ENCODE measurements around the gene POU2F1. TPM values are rescaled to one million over a fixed set of nuclear protein-coding genes. Genes with fewer than 3 reads are reported as not detected.

POU2F1 gene
- total RNA-seq, 2 donors from 2014 or later = 6.2 to 13.5 TPM

DNA sequence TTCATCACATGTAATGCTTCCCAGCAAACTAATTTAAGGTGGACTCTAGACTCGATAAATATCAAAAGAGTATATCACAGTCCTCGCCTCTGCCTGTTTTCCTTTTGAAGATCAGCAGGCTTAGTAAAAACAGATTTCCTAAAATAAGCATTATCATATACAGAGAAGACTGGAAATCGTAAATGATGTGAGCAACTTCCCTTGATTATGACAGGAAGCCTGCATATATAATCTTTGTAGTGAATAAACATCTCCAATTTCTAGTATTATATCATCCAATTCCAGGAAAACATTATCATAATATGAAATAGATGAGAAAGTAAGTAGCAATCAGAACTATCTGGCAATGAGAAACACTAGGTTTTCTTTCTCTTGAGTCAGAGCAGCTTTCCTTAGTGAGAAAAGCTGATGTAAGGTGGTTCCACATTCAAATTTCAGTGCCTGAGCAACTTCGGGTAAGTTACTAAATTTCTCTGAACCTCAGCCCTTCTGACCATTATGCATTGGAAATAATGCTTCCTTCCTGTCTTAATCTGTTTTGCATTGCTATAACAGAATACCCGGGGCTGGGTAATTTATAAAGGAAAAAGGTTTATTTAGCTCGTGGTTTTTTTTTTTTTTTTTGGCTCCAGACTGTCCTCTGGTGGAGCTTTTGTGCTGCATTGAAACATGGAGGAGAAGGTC lies 12.6 kb upstream of the POU2F1 start:
- H3K27ac ChIP-seq = no peak overlapping the region
- DNase-seq (no peak), ATAC-seq (no peak)
- H3K4me3 ChIP-seq = no peak overlapping the region
- no peaks in the 10 kb centered on the region for H3K27me3 ChIP-seq
- TF ChIP-seq, protein P1, sequence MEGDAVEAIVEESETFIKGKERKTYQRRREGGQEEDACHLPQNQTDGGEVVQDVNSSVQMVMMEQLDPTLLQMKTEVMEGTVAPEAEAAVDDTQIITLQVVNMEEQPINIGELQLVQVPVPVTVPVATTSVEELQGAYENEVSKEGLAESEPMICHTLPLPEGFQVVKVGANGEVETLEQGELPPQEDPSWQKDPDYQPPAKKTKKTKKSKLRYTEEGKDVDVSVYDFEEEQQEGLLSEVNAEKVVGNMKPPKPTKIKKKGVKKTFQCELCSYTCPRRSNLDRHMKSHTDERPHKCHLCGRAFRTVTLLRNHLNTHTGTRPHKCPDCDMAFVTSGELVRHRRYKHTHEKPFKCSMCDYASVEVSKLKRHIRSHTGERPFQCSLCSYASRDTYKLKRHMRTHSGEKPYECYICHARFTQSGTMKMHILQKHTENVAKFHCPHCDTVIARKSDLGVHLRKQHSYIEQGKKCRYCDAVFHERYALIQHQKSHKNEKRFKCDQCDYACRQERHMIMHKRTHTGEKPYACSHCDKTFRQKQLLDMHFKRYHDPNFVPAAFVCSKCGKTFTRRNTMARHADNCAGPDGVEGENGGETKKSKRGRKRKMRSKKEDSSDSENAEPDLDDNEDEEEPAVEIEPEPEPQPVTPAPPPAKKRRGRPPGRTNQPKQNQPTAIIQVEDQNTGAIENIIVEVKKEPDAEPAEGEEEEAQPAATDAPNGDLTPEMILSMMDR (IDR thresholded peaks at IDR 0.05) = no peak
- no peak for TF ChIP-seq POLR2A (IDR thresholded peaks at IDR 0.05)
- H3K9me3 ChIP-seq = no peaks in the 10 kb centered on the region
- H3K36me3 ChIP-seq (replicated peaks in 1 of 2; ENCODE audit: insufficient read depth in 1 of 2, low read depth in 2 of 2) = no peaks in the 10 kb centered on the region
- 51 to 57% methylated on average over 6 of the region's 6 CpGs for WGBS, 2 donors
- intact Hi-C loops (cut with DNase I) = no loop called here
- no peaks in the 10 kb centered on the region for H3K4me1 ChIP-seq

DNA sequence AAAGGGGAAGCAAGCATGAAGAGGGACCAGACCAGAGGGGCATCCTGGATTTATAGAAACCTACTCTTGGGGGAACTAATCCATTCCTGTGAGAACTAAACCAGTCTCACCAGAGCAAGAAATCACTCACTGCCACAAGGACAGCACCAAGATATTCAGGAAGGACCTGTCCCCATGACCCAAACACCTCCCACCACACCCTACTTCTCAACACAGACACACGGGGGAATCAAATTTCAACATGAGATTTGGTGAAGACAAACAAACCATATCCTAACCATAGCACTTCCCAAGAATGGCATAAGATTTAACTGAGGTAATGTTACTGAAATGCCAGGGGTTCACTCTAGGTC lies 12.1 kb upstream of the POU2F1 start:
- H3K9me3 ChIP-seq = no peaks in the 10 kb centered on the region
- intact Hi-C loops (cut with DNase I) = no loop called here
- no peaks in the 10 kb centered on the region for H3K4me1 ChIP-seq
- H3K27me3 ChIP-seq = no peaks in the 10 kb centered on the region
- 15 to 48% methylated on average over 1 of the region's 1 CpG for WGBS, 2 donors
- ATAC-seq = no peak
- no peak for TF ChIP-seq POLR2A (IDR thresholded peaks at IDR 0.05)
- TF ChIP-seq, protein P1 (IDR thresholded peaks at IDR 0.05) = no peak
- no peaks in the 10 kb centered on the region for H3K36me3 ChIP-seq (replicated peaks in 1 of 2; ENCODE audit: insufficient read depth in 1 of 2, low read depth in 2 of 2)
- no peak overlapping the region for H3K4me3 ChIP-seq
- H3K27ac ChIP-seq = no peak overlapping the region
- DNase-seq = no peak

DNA sequence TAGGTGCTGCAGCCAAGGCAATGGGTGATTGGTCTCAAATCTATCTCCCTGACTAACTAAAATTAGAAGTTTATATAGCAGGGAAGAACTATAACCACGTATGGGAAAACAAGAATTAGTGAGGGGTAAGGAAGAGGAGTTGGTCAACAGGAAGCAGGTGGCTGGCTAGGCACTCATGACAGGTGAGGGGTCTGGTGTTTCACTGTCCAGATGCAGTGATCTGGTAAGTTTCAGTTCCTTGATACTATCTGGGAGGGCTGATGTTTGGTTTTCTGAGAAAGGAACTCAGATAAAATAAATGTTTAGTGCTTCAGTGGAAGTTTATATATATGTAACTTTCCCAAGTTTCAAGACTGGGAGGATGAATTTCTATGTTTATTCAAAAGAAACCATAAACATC lies 11.6 kb upstream of the POU2F1 start:
- intact Hi-C loops (cut with DNase I) = no loop called here
- no peak overlapping the region for H3K27ac ChIP-seq
- H3K36me3 ChIP-seq (replicated peaks in 1 of 2; ENCODE audit: insufficient read depth in 1 of 2, low read depth in 2 of 2) = no peaks in the 10 kb centered on the region
- WGBS, 2 donors = 46 to 59% methylated on average over 1 of the region's 1 CpG
- TF ChIP-seq POLR2A (IDR thresholded peaks at IDR 0.05) = no peak
- TF ChIP-seq, protein P1 (IDR thresholded peaks at IDR 0.05) = no peak
- DNase-seq (no peak), ATAC-seq (no peak)
- H3K9me3 ChIP-seq = no peaks in the 10 kb centered on the region
- H3K4me1 ChIP-seq = no peaks in the 10 kb centered on the region
- no peaks in the 10 kb centered on the region for H3K27me3 ChIP-seq
- H3K4me3 ChIP-seq = no peak overlapping the region

DNA sequence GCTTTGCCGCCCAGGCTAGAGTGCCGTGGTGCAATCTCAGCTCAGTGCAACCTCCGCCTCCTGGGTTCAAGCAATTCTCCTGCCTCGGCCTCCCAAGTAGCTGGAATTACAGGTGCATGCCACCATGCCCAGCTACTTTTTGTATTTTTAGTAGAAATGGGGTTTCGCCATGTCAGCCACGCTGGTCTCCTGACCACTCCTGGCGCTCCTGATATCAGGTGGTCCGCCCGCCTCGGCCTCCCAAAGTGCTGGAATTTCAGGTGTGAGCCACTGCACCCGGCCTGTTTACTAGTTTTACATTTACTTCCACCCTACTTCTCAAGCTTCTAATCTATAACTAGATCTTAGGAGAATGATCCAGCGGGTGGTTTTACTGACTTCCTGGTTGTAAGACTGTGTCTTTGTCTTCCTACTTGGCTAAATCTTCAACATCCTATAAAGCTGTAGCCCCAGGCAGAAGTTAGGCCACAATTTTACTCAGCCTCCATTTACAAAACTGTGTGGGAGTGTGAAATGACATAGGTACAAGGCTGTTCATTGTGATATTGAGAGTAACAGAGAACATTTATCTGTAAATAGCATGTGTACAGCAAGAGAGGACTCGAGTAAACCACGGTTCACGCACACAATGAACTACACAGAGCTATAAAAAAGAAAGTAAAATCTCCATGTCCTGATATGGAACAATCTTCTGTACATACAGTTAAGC lies 9.6 kb upstream of the POU2F1 start:
- H3K27ac ChIP-seq = no peak overlapping the region
- intact Hi-C loops (cut with DNase I) = no loop called here
- DNase-seq = no peak
- no peaks in the 10 kb centered on the region for H3K4me1 ChIP-seq
- H3K9me3 ChIP-seq = no peaks in the 10 kb centered on the region
- 87 to 89% methylated on average over 15 of the region's 15 CpGs for WGBS, 2 donors
- H3K27me3 ChIP-seq = no peaks in the 10 kb centered on the region
- no peak for ATAC-seq
- H3K4me3 ChIP-seq = no peak overlapping the region
- no peaks in the 10 kb centered on the region for H3K36me3 ChIP-seq (replicated peaks in 1 of 2; ENCODE audit: insufficient read depth in 1 of 2, low read depth in 2 of 2)
- TF ChIP-seq, protein P1 (IDR thresholded peaks at IDR 0.05) = no peak
- no peak for TF ChIP-seq POLR2A (IDR thresholded peaks at IDR 0.05)

DNA sequence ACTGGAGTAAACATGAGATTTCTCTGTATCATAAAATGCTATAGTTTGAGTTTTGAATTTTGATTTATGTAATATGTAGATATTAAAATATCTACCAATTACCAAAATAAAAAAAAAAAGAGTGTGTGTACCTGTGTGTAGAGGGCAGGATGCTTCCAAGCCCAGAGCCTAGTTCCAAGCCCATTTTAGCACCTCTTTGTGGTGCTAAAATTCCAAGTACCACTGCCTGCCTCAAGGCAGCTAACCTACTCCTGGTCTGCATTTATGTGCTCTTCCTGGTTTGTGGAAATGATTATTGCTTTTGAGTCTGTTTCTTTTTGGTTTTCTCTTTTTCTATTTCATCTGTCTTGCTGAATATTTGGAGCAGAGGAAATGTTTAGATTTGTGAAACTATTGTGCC lies 8.7 kb upstream of the POU2F1 start:
- TF ChIP-seq, protein P1 (IDR thresholded peaks at IDR 0.05) = no peak
- no peak for TF ChIP-seq POLR2A (IDR thresholded peaks at IDR 0.05)
- H3K27me3 ChIP-seq = no peaks in the 10 kb centered on the region
- H3K9me3 ChIP-seq = no peaks in the 10 kb centered on the region
- no peak overlapping the region for H3K27ac ChIP-seq
- ATAC-seq = no peak
- DNase-seq = no peak
- H3K4me1 ChIP-seq = no peaks in the 10 kb centered on the region
- H3K4me3 ChIP-seq = no peak overlapping the region
- intact Hi-C loops (cut with DNase I) = no loop called here
- no peaks in the 10 kb centered on the region for H3K36me3 ChIP-seq (replicated peaks in 1 of 2; ENCODE audit: insufficient read depth in 1 of 2, low read depth in 2 of 2)

Data from body of pancreas (tissue), 4 donors.